Measurements from ENCODE around the gene HEATR5A.
"Not testable (repeated sequence)": the region's sequence is repeated elsewhere in the genome, so short reads cannot be mapped to it uniquely, and the experiment has no call there.

Gene HEATR5A

DNA sequence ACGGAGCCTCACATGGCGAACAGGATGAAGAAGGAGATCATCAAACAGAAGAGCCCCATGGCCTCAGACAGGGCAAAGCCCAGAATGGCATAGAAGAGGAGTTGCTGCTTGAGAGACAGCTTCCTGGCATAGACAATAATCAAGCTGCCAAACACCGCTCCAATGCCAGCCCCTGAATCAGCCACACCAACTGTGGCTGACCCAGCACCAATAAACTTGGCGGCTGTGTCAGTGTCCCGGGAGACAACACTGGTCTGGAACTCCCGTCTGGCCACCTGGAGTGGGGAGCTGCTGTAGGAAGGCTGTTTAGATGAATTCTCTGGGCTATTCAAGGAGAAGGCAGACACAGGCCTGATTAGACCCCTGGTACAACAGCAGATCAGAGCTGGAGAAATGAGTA, 100.1 kb downstream of the HEATR5A start:
- TF ChIP-seq EZH2 (IDR thresholded peaks at IDR 0.05; ENCODE audit: borderline replicate concordance, low read depth, low read length, severe bottlenecking) = no peak
- TF ChIP-seq, protein P1, sequence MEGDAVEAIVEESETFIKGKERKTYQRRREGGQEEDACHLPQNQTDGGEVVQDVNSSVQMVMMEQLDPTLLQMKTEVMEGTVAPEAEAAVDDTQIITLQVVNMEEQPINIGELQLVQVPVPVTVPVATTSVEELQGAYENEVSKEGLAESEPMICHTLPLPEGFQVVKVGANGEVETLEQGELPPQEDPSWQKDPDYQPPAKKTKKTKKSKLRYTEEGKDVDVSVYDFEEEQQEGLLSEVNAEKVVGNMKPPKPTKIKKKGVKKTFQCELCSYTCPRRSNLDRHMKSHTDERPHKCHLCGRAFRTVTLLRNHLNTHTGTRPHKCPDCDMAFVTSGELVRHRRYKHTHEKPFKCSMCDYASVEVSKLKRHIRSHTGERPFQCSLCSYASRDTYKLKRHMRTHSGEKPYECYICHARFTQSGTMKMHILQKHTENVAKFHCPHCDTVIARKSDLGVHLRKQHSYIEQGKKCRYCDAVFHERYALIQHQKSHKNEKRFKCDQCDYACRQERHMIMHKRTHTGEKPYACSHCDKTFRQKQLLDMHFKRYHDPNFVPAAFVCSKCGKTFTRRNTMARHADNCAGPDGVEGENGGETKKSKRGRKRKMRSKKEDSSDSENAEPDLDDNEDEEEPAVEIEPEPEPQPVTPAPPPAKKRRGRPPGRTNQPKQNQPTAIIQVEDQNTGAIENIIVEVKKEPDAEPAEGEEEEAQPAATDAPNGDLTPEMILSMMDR (IDR thresholded peaks at IDR 0.05; ENCODE audit: borderline replicate concordance, extremely low read depth, low read length, poor library complexity, severe bottlenecking) = no peak
- no peak for DNase-seq
- Histone ChIP-seq H4K20me1 (ENCODE audit: insufficient read depth, low read length) (no peaks in the 10 kb centered on the region), H3K27me3 (ENCODE audit: insufficient read depth, low read length, poor library complexity) (no peaks in the 10 kb centered on the region), H3K9ac (ENCODE audit: low read depth, low read length) (no peak overlapping the region), H3K79me2 (ENCODE audit: insufficient read depth, low read length) (no peaks in the 10 kb centered on the region), H3K9me3 (ENCODE audit: insufficient read depth, low read length, severe bottlenecking) (no peaks in the 10 kb centered on the region), H3K27ac (ENCODE audit: low read length) (no peak overlapping the region), H2AFZ (ENCODE audit: low read depth, low read length) (no peak overlapping the region), H3K4me2 (ENCODE audit: insufficient read depth, low read length) (no peak overlapping the region), H3K36me3 (ENCODE audit: insufficient read depth, low read length) (no peaks in the 10 kb centered on the region), H3K4me3 (ENCODE audit: low read depth in 1 of 2, low read length in 2 of 2) (no peak overlapping the region), H3K4me1 (ENCODE audit: insufficient read depth, low read length) (no peaks in the 10 kb centered on the region)
- ATAC-seq (ENCODE audit: insufficient read depth, low read depth) = no peak

- Histone ChIP-seq H3K36me3 (ENCODE audit: insufficient read depth, low read length) (no peaks in the 10 kb centered on the region), H3K9ac (ENCODE audit: low read depth, low read length) (no peak overlapping the region), H3K4me2 (ENCODE audit: insufficient read depth, low read length) (no peak overlapping the region), H3K27ac (ENCODE audit: low read length) (no peak overlapping the region), H3K9me3 (ENCODE audit: insufficient read depth, low read length, severe bottlenecking) (no peaks in the 10 kb centered on the region), H2AFZ (ENCODE audit: low read depth, low read length) (no peak overlapping the region), H3K4me3 (ENCODE audit: low read depth in 1 of 2, low read length in 2 of 2) (no peak overlapping the region), H3K79me2 (ENCODE audit: insufficient read depth, low read length) (no peaks in the 10 kb centered on the region), H3K27me3 (ENCODE audit: insufficient read depth, low read length, poor library complexity) (no peaks in the 10 kb centered on the region), H4K20me1 (ENCODE audit: insufficient read depth, low read length) (no peaks in the 10 kb centered on the region), H3K4me1 (ENCODE audit: insufficient read depth, low read length) (no peaks in the 10 kb centered on the region)
- ATAC-seq (ENCODE audit: insufficient read depth, low read depth) (no peak), DNase-seq (no peak)
- TF ChIP-seq EZH2 (IDR thresholded peaks at IDR 0.05; ENCODE audit: borderline replicate concordance, low read depth, low read length, severe bottlenecking) = no peak
- TF ChIP-seq, protein P1 (IDR thresholded peaks at IDR 0.05; ENCODE audit: borderline replicate concordance, extremely low read depth, low read length, poor library complexity, severe bottlenecking) = no peak
Observed at GRCh38 chr14:31319701-31320100, 100.6 kb downstream of the HEATR5A start.

DNA sequence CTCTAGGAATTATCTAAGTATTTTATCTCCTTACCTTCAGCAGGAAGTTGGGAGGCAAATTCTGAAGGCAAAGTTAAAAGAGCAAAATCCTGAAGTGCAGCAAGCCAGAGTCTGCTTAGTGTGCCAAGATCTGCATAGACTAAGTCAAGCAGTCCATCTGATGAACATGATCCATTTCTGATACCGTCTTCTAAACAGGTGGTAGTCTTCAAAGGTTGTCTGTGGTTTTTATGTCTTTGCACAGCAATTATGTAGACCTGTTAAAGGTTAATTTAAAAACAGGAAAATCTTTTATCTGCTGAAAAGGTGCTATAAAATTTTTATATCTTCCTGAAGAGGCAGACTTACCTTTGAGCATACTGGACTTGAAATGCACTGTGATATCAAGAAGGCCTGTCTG, 107.4 kb downstream of the HEATR5A start:
- Histone ChIP-seq H3K36me3 (ENCODE audit: insufficient read depth, low read length) (no peaks in the 10 kb centered on the region), H3K9ac (ENCODE audit: low read depth, low read length) (no peak overlapping the region), H2AFZ (ENCODE audit: low read depth, low read length) (no peak overlapping the region), H3K27me3 (ENCODE audit: insufficient read depth, low read length, poor library complexity) (no peaks in the 10 kb centered on the region), H3K4me3 (ENCODE audit: low read depth in 1 of 2, low read length in 2 of 2) (no peak overlapping the region), H3K4me1 (ENCODE audit: insufficient read depth, low read length) (no peaks in the 10 kb centered on the region), H3K27ac (ENCODE audit: low read length) (no peak overlapping the region), H3K9me3 (ENCODE audit: insufficient read depth, low read length, severe bottlenecking) (no peaks in the 10 kb centered on the region), H4K20me1 (ENCODE audit: insufficient read depth, low read length) (no peaks in the 10 kb centered on the region), H3K4me2 (ENCODE audit: insufficient read depth, low read length) (no peak overlapping the region), H3K79me2 (ENCODE audit: insufficient read depth, low read length) (no peaks in the 10 kb centered on the region)
- TF ChIP-seq, protein P1 (IDR thresholded peaks at IDR 0.05; ENCODE audit: borderline replicate concordance, extremely low read depth, low read length, poor library complexity, severe bottlenecking) = no peak
- no peak for TF ChIP-seq EZH2 (IDR thresholded peaks at IDR 0.05; ENCODE audit: borderline replicate concordance, low read depth, low read length, severe bottlenecking)
- DNase-seq (no peak), ATAC-seq (ENCODE audit: insufficient read depth, low read depth) (no peak)

GRCh38 chr14:31312370-31312769, 108.0 kb downstream of the HEATR5A start:
- H3K9ac ChIP-seq (ENCODE audit: low read depth, low read length); H3K4me1 ChIP-seq (ENCODE audit: insufficient read depth, low read length); H3K27ac ChIP-seq (ENCODE audit: low read length); H3K79me2 ChIP-seq (ENCODE audit: insufficient read depth, low read length); DNase-seq; H3K4me2 ChIP-seq (ENCODE audit: insufficient read depth, low read length); H3K27me3 ChIP-seq (ENCODE audit: insufficient read depth, low read length, poor library complexity); H3K9me3 ChIP-seq (ENCODE audit: insufficient read depth, low read length, severe bottlenecking); H4K20me1 ChIP-seq (ENCODE audit: insufficient read depth, low read length); H2AFZ ChIP-seq (ENCODE audit: low read depth, low read length); H3K36me3 ChIP-seq (ENCODE audit: insufficient read depth, low read length); ATAC-seq (ENCODE audit: insufficient read depth, low read depth); H3K4me3 ChIP-seq (ENCODE audit: low read depth in 1 of 2, low read length in 2 of 2): not testable (repeated sequence)
